ENCODE data around the gene SHISA5. TPM values are rescaled to one million over a fixed set of nuclear protein-coding genes. Genes with fewer than 3 reads are reported as not detected.
A peak's percentile ranks its signal among the peaks of the same experiment; 100 is the strongest.

Gene SHISA5
- total and polyA plus RNA-seq, 10 of the 15 experiments (the other 5 are each of a cell fraction or from before 2014, with no cell fraction given), result 17.1 to 148 (median 67.3) TPM

GRCh38 chr3:48446425-48447193, 57.4 kb downstream of the SHISA5 start, which contains the start of gene ATRIP (continued):
- TF ChIP-seq, protein P1, sequence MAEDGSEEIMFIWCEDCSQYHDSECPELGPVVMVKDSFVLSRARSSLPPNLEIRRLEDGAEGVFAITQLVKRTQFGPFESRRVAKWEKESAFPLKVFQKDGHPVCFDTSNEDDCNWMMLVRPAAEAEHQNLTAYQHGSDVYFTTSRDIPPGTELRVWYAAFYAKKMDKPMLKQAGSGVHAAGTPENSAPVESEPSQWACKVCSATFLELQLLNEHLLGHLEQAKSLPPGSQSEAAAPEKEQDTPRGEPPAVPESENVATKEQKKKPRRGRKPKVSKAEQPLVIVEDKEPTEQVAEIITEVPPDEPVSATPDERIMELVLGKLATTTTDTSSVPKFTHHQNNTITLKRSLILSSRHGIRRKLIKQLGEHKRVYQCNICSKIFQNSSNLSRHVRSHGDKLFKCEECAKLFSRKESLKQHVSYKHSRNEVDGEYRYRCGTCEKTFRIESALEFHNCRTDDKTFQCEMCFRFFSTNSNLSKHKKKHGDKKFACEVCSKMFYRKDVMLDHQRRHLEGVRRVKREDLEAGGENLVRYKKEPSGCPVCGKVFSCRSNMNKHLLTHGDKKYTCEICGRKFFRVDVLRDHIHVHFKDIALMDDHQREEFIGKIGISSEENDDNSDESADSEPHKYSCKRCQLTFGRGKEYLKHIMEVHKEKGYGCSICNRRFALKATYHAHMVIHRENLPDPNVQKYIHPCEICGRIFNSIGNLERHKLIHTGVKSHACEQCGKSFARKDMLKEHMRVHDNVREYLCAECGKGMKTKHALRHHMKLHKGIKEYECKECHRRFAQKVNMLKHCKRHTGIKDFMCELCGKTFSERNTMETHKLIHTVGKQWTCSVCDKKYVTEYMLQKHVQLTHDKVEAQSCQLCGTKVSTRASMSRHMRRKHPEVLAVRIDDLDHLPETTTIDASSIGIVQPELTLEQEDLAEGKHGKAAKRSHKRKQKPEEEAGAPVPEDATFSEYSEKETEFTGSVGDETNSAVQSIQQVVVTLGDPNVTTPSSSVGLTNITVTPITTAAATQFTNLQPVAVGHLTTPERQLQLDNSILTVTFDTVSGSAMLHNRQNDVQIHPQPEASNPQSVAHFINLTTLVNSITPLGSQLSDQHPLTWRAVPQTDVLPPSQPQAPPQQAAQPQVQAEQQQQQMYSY (CRISPR knock-in tag; IDR thresholded peaks at IDR 0.05), result no peak
- TF ChIP-seq RAD51 (IDR thresholded peaks at IDR 0.05) (no peak), JUNB (IDR thresholded peaks at IDR 0.05) (no peak), WRNIP1 (IDR thresholded peaks at IDR 0.05; ENCODE audit: borderline replicate concordance, low read depth, low read length) (no peak), CHD4 (IDR thresholded peaks at IDR 0.05) (no peak), KLF5 (IDR thresholded peaks at IDR 0.05; ENCODE audit: partially characterized antibody) (peak; percentile 41), SMARCA5 (IDR thresholded peaks at IDR 0.05) (peak; percentile 83; the same call in 1 of the 2 replicates), SREBF1 (IDR thresholded peaks at IDR 0.05; ENCODE audit: low read length) (no peak), NR2C1 (IDR thresholded peaks at IDR 0.05) (peak; percentile 43), ZBTB11 (CRISPR knock-in tag; IDR thresholded peaks at IDR 0.05) (no peak), NFYB (IDR thresholded peaks at IDR 0.05; ENCODE audit: insufficient read depth, low read depth, low read length) (peak; percentile 77; the same call in 1 of the 2 replicates), SMAD5 (IDR thresholded peaks at IDR 0.05; ENCODE audit: low read depth) (peak; percentile 76)
- TF ChIP-seq, protein P2, sequence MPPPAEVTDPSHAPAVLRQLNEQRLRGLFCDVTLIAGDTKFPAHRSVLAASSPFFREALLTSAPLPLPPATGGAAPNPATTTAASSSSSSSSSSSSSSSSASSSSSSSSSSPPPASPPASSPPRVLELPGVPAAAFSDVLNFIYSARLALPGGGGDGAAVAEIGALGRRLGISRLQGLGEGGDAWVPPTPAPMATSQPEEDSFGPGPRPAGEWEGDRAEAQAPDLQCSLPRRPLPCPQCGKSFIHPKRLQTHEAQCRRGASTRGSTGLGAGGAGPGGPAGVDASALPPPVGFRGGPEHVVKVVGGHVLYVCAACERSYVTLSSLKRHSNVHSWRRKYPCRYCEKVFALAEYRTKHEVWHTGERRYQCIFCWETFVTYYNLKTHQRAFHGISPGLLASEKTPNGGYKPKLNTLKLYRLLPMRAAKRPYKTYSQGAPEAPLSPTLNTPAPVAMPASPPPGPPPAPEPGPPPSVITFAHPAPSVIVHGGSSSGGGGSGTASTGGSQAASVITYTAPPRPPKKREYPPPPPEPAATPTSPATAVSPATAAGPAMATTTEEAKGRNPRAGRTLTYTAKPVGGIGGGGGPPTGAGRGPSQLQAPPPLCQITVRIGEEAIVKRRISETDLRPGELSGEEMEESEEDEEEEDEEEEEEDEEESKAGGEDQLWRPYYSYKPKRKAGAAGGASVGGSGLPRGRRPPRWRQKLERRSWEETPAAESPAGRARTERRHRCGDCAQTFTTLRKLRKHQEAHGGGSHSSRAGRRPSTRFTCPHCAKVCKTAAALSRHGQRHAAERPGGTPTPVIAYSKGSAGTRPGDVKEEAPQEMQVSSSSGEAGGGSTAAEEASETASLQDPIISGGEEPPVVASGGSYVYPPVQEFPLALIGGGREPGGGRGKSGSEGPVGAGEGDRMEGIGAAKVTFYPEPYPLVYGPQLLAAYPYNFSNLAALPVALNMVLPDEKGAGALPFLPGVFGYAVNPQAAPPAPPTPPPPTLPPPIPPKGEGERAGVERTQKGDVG (CRISPR knock-in tag; IDR thresholded peaks at IDR 0.05), result no peak
- TF ChIP-seq, protein P3, sequence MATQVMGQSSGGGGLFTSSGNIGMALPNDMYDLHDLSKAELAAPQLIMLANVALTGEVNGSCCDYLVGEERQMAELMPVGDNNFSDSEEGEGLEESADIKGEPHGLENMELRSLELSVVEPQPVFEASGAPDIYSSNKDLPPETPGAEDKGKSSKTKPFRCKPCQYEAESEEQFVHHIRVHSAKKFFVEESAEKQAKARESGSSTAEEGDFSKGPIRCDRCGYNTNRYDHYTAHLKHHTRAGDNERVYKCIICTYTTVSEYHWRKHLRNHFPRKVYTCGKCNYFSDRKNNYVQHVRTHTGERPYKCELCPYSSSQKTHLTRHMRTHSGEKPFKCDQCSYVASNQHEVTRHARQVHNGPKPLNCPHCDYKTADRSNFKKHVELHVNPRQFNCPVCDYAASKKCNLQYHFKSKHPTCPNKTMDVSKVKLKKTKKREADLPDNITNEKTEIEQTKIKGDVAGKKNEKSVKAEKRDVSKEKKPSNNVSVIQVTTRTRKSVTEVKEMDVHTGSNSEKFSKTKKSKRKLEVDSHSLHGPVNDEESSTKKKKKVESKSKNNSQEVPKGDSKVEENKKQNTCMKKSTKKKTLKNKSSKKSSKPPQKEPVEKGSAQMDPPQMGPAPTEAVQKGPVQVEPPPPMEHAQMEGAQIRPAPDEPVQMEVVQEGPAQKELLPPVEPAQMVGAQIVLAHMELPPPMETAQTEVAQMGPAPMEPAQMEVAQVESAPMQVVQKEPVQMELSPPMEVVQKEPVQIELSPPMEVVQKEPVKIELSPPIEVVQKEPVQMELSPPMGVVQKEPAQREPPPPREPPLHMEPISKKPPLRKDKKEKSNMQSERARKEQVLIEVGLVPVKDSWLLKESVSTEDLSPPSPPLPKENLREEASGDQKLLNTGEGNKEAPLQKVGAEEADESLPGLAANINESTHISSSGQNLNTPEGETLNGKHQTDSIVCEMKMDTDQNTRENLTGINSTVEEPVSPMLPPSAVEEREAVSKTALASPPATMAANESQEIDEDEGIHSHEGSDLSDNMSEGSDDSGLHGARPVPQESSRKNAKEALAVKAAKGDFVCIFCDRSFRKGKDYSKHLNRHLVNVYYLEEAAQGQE (IDR thresholded peaks at IDR 0.05; ENCODE audit: low read depth, low read length), result no peak
